Measurements from ENCODE around the gene DOCK7. TPM values are rescaled to one million over a fixed set of nuclear protein-coding genes. Genes with fewer than 3 reads are reported as not detected.
"Not testable (repeated sequence)": the region's sequence is repeated elsewhere in the genome, so short reads cannot be mapped to it uniquely, and the experiment has no call there.

The DOCK7 gene
- total RNA-seq, 3 donors from 2014 or later: 35.7 to 60.7 (median 49.2) TPM

- intact Hi-C loops (cut with DNase I; ENCODE audit: low total_unique reads): loop anchor here (5.0 kb wide), 1 partner anchor 707 kb away; no protein-coding TSS in a partner anchor
- H3K4me3 ChIP-seq: no peak overlapping the region
- peak in 1 of 2 donors; percentile 56 for DNase-seq (ENCODE audit: low spot score in 2 of 2)
- TF ChIP-seq POLR2A (IDR thresholded peaks at IDR 0.05): no peak
- TF ChIP-seq, protein P1, sequence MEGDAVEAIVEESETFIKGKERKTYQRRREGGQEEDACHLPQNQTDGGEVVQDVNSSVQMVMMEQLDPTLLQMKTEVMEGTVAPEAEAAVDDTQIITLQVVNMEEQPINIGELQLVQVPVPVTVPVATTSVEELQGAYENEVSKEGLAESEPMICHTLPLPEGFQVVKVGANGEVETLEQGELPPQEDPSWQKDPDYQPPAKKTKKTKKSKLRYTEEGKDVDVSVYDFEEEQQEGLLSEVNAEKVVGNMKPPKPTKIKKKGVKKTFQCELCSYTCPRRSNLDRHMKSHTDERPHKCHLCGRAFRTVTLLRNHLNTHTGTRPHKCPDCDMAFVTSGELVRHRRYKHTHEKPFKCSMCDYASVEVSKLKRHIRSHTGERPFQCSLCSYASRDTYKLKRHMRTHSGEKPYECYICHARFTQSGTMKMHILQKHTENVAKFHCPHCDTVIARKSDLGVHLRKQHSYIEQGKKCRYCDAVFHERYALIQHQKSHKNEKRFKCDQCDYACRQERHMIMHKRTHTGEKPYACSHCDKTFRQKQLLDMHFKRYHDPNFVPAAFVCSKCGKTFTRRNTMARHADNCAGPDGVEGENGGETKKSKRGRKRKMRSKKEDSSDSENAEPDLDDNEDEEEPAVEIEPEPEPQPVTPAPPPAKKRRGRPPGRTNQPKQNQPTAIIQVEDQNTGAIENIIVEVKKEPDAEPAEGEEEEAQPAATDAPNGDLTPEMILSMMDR (IDR thresholded peaks at IDR 0.05): peak in 2 of 3 donors; percentile 43 to 48
- TF ChIP-seq POLR2AphosphoS5 (IDR thresholded peaks at IDR 0.05): no peak
- peaks cover under 1% of the 10 kb centered on the region for H3K36me3 ChIP-seq
- H3K27me3 ChIP-seq: no peaks in the 10 kb centered on the region
- no peaks in the 10 kb centered on the region for H3K4me1 ChIP-seq
- no peaks in the 10 kb centered on the region for H3K9me3 ChIP-seq
- no peak overlapping the region for H3K27ac ChIP-seq
These were observed 157.6 kb downstream of the DOCK7 start for GRCh38 chr1:62530516-62531154.

GRCh38 chr1:62529227-62529626 lies 159.0 kb downstream of the DOCK7 start:
- H3K27ac ChIP-seq: no peak overlapping the region
- intact Hi-C loops (cut with DNase I; ENCODE audit: low total_unique reads): no loop called here
- no peak for DNase-seq (ENCODE audit: low spot score in 2 of 2)
- H3K27me3 ChIP-seq: no peaks in the 10 kb centered on the region
- no peaks in the 10 kb centered on the region for H3K9me3 ChIP-seq
- TF ChIP-seq, protein P1 (IDR thresholded peaks at IDR 0.05): no peak
- no peak for TF ChIP-seq POLR2A (IDR thresholded peaks at IDR 0.05)
- no peak for TF ChIP-seq POLR2AphosphoS5 (IDR thresholded peaks at IDR 0.05)
- H3K36me3 ChIP-seq: no peaks in the 10 kb centered on the region
- H3K4me1 ChIP-seq: no peaks in the 10 kb centered on the region
- no peak overlapping the region for H3K4me3 ChIP-seq

DNA sequence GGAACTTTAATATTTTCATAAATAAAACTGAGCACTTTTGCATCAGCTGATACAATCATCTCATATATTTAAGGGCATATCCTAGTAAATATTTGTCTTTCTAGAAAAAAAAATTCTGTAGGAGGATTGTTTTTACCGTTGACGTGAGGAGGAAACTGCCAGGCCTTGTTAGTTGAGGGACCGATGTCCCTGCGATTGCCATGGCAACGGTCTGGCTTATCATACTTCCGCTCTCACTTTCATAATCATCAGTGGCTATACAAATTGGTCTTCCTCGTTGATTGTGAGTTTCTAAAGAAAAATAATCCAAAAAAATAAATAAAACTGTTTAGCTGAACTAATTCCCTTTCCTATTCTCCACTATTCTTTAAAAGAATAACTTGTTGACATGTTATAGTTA lies 160.2 kb downstream of the DOCK7 start:
- no peak for DNase-seq (ENCODE audit: low spot score in 2 of 2)
- TF ChIP-seq, protein P1 (IDR thresholded peaks at IDR 0.05): no peak
- no peak for TF ChIP-seq POLR2A (IDR thresholded peaks at IDR 0.05)
- no peak for TF ChIP-seq POLR2AphosphoS5 (IDR thresholded peaks at IDR 0.05)
- H3K4me1 ChIP-seq: no peaks in the 10 kb centered on the region
- H3K9me3 ChIP-seq: no peaks in the 10 kb centered on the region
- H3K27ac ChIP-seq: no peak overlapping the region
- no peak overlapping the region for H3K4me3 ChIP-seq
- intact Hi-C loops (cut with DNase I; ENCODE audit: low total_unique reads): no loop called here
- no peaks in the 10 kb centered on the region for H3K27me3 ChIP-seq
- no peaks in the 10 kb centered on the region for H3K36me3 ChIP-seq

GRCh38 chr1:62527346-62527745 lies 160.8 kb downstream of the DOCK7 start:
- H3K27me3 ChIP-seq; H3K9me3 ChIP-seq; H3K36me3 ChIP-seq; H3K4me3 ChIP-seq; intact Hi-C loops (cut with DNase I; ENCODE audit: low total_unique reads); H3K4me1 ChIP-seq; H3K27ac ChIP-seq; DNase-seq (ENCODE audit: low spot score in 2 of 2): not testable (repeated sequence)

DNA sequence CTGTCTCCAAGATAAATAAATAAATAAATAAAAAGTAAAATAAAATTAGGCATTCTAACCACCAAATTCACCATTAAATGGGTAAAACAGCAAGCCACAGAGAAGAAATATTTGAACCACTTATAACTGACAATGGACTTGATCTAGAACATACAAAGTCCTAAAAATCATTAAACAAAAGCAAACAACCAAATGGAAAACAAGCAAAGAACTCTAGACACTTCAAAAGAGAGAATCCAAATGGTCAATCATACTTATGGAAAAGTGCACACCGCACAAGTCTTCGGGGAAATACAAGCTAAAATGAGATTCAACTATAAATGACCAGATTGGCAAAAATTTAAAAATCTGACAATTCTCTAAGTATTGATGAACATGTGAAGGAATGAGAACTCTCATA lies 164.3 kb downstream of the DOCK7 start:
- TF ChIP-seq POLR2AphosphoS5 (IDR thresholded peaks at IDR 0.05): no peak
- TF ChIP-seq, protein P1 (IDR thresholded peaks at IDR 0.05): no peak
- TF ChIP-seq POLR2A (IDR thresholded peaks at IDR 0.05): no peak
- Histone ChIP-seq H3K9me3 (peaks cover 0 to 5% of the 10 kb centered on the region in 2 donors), H3K36me3 (no peaks in the 10 kb centered on the region), H3K27ac (no peak overlapping the region), H3K4me1 (no peaks in the 10 kb centered on the region), H3K4me3 (no peak overlapping the region), H3K27me3 (no peaks in the 10 kb centered on the region)
- DNase-seq (ENCODE audit: low spot score in 2 of 2): no peak
- intact Hi-C loops (cut with DNase I; ENCODE audit: low total_unique reads): no loop called here

All from breast epithelium (tissue), 4 donors.